Occipital lobe (tissue), 2 donors: Measurements from ENCODE around the gene CCT3. TPM values are rescaled to one million over a fixed set of nuclear protein-coding genes. Genes with fewer than 3 reads are reported as not detected.
"Not testable (repeated sequence)": the region's sequence is repeated elsewhere in the genome, so short reads cannot be mapped to it uniquely, and the experiment has no call there.

Experiments used
- DNase-seq: peaks from one replicate; lab custom pipeline; 2025; lab: John Stamatoyannopoulos, UW
- total RNA-seq: library from RNA; depleted of rRNA; stranded (reverse); fragments of >200 nt; gene quantifications from one replicate; pipeline ENCODE4 v1.2.3, GENCODE V29; 2014

The CCT3 gene
- total RNA-seq, result 352 TPM

- DNase-seq, result peak; percentile 97
Measured at GRCh38 chr1:156338180-156338976, at the start of gene CCT3, which contains the start of gene TSACC. Gene CCT3 (minus strand): TSS chr1:156338292. CDS start chr1:156338184, 108 bp downstream. Gene TSACC (plus strand): TSS chr1:156338526. CDS start chr1:156339758, 1,232 bp downstream.

GRCh38 chr1:156387870-156388173 is 49.7 kb upstream of the CCT3 start:
- no peak for DNase-seq

DNA sequence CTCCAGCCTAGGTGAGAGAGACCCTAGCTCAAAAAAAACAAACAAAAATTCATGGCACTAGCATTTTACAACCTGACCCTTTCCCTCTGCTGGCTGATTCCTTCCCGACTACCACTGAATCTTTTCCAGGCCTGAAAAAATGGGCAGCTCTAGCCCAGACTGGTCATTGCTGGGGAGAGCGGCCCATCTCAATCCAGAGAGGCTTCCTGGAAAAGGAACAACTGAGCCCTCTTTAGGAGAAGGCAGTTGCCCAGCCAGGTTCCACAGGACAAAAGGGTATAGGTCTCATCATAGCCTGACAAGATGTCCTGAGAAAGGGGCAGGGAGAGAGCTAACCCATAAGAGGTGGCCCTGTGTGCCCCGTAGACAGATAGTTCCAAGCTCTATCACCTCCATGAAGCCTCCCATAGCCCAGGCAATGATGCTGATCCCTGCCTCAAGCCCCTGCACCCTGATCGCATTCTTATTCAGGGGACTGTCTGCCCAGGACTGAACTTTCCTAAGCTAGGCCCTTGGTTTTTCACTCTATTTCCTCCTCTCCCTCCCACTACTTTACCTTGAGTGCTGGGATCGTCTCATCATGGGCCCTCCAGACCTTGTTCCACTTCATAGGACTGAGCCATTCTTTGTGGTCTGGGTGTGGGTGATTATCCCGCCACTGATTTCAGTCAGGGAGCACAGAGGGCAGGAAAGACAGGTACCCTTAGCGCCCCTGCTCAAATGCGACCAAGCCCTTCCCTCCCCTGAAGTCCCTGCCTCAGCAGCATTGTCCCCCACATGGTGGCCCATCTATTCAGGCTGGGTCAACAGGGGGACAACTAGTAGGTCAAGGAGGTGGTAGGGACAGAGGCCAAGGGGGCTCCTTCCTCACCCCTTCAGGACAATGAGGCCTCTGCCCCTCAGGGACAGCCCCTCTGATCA is 49.1 kb upstream of the CCT3 start:
- no peak for DNase-seq

- DNase-seq, result no peak
Measured at GRCh38 chr1:156386134-156386901, 48.2 kb upstream of the CCT3 start.

DNA sequence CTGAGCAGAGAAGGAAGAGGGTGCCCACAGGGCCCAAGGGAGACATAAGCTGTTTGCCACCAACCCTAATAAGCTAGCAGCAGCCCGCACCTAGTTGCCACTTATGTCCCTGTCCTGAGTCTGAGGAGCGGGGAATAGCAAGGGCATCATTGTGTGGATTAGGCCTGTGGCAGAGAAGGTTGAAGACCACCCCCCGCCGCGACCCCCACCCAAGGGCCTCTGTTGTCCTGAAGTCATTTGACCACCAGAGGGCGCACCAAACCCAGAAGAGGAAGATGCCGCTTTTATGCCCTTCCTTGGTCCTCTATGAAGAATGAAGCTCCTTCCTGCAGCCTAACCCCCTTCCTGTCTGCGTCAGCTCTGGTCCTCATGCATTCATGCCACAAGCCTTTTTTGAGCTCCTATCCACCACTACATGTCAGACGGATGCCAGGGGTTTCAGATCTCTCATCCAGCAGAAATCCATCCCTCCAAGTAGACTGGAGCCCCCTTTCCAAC is 47.5 kb upstream of the CCT3 start:
- peak; percentile 47 for DNase-seq

GRCh38 chr1:156384658-156385057 is 46.6 kb upstream of the CCT3 start:
- DNase-seq, result no peak

DNA sequence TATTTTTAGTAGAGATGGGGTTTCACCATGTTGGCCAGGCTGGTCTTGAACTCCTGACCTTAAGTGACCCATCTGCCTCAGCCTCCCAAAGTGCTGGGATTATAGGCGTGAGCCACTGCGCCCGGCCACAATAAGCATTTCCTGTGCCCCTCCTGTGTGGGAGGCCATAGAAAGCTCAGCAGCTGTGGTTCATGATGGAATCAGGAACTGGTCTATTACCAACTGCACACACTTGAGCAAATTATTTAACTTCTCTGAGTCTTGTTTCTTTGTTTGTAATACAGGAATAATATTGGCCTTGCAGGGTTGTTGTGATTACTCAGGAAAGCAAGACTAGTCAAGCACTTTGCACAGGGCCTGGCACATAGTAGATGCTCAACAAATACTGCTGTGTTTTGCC is 45.9 kb upstream of the CCT3 start:
- DNase-seq, result no peak

GRCh38 chr1:156383023-156383422 is 44.9 kb upstream of the CCT3 start:
- DNase-seq, result peak; percentile 59

GRCh38 chr1:156382561-156382960 is 44.5 kb upstream of the CCT3 start:
- DNase-seq, result no peak

DNA sequence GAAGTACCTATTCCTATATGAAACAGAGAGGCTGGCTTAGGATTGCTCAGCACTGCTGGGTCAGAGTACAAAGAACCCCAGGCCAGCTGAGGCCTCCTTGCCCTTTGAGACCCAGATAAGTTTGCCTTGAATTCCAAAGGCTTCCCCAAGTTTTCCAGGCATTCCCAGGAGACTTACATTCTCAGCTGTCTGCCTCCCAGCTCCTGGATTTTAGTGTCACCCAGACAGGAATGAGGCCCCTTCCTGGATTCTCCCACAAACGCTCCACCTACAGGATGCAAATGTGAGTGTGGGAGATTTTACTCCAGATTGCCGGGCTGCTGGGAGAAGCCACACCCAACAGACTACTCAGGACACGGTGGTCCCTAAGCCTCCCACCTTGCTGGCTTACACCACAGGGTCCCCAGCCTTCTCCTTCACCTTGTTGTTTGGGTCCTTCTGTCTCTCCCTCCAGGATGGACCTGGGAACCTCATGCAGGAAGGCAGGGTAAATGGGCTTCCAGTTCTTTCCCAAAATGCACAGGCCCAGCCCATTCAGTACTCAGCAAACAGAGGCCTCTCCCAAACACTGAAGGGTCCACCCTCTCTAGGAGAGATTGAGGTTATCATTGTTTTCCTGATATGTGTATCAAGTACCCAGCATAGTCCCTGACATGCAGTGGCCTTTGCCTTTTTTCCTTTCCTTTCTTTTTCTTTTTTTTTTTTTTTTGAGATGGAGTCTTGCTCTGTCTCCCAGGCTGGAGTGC is 41.5 kb upstream of the CCT3 start:
- DNase-seq, result no peak

GRCh38 chr1:156378557-156378956 is 40.5 kb upstream of the CCT3 start:
- no peak for DNase-seq

DNA sequence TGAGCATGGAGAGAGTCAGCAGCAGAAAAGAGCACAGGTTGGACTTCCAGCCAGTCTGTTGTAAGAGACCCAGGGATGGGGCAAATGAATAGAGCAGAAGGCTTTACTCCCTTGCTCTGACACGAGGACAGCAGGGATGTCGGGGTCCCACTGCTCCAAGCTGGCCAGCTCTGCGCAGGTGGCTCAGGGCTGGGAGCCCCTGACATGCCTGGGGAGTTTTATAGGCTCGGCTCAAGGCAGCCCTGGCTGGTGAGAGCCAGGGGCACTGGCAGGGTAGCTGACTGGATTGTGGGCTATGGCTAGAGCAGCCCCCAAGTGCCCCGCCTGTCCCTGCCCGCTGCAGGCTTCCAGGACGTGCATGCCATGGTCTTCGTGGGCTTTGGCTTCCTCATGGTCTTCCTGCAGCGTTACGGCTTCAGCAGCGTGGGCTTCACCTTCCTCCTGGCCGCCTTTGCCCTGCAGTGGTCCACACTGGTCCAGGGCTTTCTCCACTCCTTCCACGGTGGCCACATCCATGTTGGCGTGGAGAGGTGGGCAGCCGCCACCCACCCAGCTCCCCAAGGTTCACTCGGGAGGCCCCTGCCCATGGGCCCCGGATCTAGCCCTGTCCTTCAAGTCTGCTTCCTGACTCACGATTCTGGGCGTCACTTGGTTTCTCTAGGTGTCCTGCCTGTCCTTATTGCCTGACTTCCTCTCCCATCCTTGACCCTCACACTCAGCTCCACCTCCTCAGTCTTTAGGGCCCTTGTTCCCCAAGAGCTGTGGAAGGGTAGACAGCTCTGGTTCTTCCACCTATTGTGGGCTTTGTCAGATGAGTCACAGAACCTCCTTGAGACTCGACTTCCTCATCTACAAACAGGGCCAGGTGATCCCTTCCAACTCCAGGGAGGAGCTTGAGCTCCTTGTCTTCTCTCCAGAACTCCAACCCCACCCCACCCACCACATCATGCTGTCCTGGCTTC is 39.1 kb upstream of the CCT3 start:
- no peak for DNase-seq

DNA sequence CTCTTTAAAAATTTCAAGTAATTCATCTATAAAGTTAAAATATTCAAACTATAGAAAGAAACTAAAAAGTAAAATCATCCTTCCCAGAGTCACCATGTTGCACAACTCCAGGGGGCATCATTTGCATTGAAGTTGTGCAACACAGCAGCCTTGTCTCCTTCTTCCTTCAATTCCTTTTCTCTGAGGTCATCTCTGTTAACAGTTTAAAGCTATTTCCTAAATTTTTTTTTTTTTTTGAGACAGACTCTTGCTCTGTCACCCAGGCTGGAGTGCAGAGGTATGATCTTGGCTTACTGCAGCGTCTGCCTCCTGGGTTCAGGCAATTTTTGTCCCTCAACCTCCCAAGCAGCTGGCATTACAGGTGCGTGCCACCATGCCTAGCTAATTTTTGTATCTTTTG is 38.1 kb upstream of the CCT3 start:
- no peak for DNase-seq

- DNase-seq, result no peak
Measured at GRCh38 chr1:156373546-156373945, 35.5 kb upstream of the CCT3 start.

DNA sequence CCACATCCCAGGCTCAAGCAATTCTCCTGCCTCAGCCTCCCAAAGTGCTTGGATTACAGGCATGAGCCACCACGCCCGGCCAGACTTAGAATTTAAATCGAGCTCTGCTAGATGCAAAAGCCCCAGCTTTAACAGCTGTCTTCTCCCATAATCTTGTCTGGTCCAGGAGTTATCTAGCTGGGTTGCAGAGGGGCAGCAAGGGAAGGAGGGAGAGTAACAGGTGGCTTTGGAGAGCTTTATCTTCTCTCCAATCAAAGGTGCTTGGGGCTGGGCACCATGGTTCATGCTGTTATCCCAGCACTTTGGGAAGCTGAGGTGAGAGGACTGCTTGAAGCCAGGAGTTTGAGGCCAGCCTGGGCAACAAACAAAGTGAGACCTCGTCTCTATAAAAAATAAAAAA is 34.8 kb upstream of the CCT3 start:
- DNase-seq, result no peak

DNA sequence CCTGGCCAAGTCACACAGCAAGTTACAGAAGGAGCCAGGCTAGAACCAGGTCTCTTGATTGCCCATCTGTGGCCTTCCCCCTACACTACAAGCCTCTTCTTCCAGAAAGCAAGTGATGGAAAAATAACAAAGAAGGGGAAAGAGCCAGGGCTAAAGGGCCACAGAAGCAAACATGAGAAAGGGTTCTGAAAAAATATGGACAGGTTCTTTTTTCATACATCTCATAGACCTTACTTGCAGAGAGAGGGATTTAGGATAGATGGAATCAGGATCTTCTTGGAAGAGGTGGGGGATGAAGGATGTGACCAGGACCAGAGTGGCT is 34.1 kb upstream of the CCT3 start:
- no peak for DNase-seq

DNA sequence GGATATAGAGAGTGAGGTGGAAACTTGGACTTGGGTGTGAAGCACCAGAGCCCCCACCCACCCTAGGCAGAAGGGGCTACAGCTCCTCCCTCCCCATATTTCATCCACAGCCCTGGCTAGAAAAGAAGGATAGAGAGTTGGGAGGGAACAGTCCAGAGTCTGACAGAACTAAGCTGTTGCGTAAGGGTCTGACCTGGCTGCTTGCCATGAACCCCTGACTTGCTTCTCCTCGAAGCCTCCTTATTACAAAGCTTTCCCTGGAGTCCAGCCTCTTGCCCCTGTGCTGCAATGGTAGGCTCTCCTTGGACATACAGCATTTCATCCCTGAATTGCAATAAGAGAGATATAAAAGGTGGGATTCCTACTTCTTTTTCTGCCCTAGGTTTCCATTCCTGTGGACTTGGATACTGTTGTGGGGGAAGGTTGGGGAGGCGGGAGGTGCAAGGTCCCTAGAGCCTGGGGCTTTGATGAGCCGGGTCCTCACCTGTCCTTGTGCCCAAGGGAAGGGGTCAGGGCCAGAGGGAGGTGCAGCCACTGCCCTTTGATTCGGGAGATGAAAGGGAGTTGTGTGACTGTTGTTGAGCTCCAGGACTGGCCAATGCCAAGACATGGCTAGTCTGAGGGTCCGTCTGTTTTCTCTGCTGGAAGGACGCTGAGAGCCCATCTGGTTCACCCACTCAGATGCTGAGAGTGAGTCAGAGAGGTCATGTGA is 33.6 kb upstream of the CCT3 start:
- no peak for DNase-seq

GRCh38 chr1:156369685-156370286 is 31.7 kb upstream of the CCT3 start:
- not testable (repeated sequence) for DNase-seq
